ENCODE results near the gene OR10H4.
"Not testable (repeated sequence)": the region's sequence is repeated elsewhere in the genome, so short reads cannot be mapped to it uniquely, and the experiment has no call there.

OR10H4 gene

DNA sequence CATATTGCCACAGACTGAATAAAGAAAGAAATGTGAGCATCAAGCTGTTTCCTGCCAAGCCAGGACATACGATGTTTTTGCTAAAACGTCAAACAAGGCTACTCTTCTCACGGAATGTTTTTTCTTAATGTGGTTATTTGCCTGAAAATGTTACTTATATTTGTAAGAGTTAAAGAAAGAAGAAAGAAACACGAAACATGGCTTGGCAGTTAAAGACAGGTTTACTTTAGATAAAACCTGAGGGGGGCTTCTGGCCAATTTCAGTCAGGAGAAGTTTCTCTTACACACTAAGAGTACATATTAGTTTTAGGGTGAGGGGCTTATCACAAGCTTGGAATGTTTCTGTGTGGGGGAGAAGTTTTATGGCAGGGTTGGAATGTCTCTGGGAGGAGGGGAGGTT lies 4.4 kb upstream of the OR10H4 start:
- DNase-seq, result no peak

DNA sequence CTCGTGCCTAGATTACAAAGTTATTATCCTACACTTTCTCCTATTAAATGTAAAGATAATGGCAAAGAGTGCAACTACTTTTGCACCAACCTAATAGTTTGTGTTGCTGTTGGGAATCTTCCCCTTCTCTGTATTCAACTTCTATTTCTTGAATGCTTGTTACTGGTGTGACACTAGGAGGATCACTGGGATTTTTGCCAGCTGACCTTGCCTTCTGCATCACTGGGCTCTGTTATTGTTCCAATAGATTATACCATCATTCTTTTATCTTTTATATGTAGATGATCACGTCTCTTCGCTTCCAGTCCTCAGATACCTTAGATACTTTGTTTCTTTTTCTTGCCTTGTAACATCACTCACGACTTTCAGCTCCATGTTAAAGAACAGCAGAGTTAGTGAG lies 3.5 kb upstream of the OR10H4 start:
- DNase-seq, result no peak

GRCh38 chr19:15954820-15955219 lies 6.0 kb downstream of the OR10H4 start:
- DNase-seq, result no peak

DNA sequence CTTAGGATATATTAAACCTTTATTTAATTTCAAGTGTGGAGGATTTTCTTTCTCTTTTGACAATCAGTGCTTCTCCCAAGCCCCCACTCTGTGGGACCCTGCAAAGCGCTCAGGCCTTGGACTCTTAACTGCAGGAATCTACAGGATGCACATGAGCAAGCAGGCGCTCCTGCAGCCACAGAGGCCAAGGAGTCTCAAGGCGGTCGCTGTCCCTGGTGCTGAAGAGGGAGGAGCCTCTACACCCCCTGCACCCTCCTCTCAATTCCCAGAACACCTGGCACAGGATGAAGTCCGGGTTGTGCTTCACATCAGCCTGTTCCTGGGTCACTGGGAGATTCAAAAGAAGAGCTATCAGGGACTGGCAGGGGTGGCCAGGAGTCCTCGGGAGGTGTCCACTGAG lies 13.5 kb downstream of the OR10H4 start:
- DNase-seq, result peak; percentile 13

GRCh38 chr19:15964231-15964630 lies 15.4 kb downstream of the OR10H4 start:
- DNase-seq, result no peak

DNA sequence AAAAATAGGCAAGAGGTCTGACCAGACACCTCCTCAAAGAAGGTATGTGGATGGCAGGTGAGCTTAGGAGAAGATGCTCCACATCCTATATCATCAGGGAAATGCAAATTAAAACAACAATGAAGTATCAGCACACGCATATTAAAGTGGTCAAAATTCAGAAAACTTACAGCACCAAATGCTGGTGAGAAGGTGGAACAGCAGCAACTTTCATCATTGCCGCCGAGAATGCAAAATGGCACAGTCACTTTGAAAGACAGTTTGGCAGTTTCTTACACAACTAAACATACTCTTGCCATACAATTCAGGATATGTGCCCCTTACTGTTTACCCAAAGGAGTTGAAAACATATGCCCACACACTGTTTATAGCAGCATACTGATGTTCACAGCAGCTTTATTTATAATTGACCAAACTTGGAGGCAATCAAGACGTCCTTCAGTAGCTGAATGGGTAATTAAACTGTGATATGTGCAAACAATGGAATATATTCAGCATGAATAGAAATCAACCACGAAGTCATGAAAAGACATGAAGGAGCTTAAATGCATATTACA lies 22.5 kb downstream of the OR10H4 start:
- no peak for DNase-seq

- not testable (repeated sequence) for DNase-seq
Observed at GRCh38 chr19:15972043-15972442, 23.2 kb downstream of the OR10H4 start.

GRCh38 chr19:15974856-15975255 lies 26.0 kb downstream of the OR10H4 start:
- DNase-seq, result no peak

DNA sequence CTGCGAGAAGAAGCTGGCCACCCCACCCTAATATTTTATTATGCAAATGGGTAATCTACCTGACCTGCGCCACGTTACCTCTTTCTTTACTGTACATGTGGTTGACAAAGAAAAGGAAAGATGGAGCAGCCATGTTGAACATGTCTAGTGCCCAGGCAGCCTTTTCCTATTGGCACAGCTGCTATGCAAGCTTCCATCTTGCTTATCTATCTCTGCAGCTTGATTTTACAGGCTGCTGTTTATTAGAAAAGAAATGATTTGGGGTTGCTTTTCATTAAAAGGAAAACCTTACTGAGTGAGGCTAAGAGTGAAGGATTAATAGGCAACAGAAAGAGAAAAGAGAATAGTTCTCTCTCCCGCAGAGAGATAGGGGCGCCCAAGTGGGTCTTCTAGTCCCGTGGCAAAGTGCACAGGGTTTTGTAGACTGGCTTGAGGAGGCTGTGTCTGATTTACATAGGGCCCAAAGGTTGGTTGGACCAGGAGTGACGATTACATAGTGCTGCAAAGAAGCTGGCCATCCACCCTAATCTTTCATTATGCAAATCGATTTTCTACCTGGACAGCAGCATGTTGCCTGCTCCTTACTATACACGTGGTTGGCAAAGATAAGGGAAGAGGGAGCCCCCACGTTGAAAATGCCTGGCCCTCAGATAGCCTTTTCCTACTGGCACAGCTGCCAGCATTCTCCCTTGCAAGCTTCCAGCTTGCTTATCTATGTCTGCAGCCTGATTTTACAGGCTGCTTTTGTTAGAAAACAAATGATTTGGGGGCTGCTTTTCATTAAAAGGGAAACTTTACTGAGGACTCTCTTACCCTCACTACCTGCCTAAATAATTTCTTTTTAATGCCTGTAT lies 28.3 kb downstream of the OR10H4 start:
- no peak for DNase-seq

DNA sequence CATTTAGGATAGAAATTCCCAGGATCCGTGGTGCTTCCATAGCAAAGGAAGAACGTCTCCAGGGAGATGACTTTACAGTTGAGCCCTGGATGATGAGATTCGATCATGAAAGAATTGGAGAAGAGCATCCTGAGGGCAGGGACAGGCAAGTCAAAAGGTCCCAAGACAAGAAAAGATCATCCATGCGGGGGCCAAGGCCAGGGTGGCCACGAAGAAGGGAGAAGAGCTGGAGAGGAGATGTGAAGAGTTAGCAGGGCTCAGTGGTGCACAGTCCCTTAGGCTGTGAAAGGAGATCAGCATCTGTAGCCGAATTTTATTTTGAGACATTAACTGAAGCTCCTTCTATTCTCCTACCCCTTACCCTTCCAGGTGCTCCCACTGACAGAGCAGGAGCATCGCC lies 28.9 kb downstream of the OR10H4 start:
- no peak for DNase-seq

- DNase-seq, result no peak
Observed at GRCh38 chr19:15979293-15979692, 30.5 kb downstream of the OR10H4 start.

GRCh38 chr19:15985831-15986230 lies 37.0 kb downstream of the OR10H4 start:
- not testable (repeated sequence) for DNase-seq

DNA sequence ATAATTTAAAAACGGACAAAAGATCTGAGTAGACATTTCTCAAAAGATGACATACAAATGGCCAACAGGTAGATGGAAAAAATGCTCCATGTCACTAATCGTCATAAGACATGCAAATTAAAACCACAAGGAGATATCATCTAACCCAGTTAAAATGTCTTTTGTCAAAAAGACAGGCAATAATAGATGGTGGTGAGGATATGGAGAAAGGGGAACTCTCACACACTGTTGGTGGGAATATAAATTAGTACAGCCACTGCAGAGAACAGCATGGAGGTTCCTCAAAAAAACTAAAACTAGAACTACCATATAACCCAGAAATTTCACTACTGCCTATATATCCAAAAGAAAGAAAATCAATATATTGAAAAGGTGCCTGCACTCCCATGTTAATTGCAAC lies 37.9 kb downstream of the OR10H4 start:
- no peak for DNase-seq

DNA sequence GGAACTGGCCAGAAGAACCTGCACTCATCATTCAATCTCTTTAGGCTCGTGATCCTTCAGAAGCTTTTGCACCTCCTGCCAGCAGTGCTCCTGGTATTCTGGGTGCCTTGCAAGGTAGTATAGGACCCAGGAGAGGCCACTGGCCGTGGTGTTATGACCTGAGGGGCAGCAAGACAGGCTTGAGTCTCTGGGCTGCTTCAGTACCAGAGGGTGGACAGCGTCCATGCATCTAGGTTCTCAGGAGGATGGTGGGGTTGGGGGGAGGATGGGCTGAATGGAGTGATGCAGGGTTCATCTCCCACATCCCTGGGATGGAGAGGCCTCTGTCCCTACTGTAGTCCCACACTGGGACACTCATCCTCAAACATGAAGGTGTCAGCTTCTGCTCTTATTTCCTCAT lies 41.1 kb downstream of the OR10H4 start:
- no peak for DNase-seq

DNA sequence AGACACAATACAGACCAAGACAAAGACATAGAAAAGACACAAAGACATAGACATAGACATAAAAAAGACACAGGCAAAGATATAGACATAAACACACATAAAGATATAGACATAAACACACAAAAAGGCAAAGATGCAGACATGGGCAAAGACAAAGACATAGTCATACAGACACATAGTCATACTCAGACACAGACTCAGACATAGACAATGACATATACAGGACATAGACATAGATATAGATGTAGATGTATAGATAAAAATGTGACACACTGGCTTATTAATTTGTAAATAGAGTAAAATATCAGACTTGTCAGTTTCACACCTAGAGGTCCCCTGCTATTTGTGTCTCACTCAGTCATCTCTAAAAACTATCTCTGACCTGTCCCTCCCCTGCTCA lies 42.8 kb downstream of the OR10H4 start:
- no peak for DNase-seq

DNA sequence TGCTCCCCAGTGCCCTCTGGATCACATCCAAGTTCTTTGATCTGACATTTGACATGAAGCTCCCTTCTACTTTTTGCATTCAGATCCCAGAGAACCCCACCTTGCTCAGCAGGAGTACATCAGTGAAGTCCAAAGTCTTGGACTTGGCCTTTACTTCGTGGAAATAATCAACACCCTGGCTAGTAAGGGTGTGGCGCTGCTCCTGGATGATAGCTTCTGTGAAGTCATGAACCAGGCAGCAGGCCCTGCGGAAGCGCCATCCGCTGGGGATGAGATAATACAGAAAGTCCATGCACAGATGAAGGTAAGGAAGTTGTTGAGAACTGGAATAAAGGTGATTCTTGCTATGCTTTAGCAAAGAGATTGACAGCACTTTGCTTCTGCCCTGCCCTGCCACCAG lies 43.2 kb downstream of the OR10H4 start:
- DNase-seq, result no peak

DNA sequence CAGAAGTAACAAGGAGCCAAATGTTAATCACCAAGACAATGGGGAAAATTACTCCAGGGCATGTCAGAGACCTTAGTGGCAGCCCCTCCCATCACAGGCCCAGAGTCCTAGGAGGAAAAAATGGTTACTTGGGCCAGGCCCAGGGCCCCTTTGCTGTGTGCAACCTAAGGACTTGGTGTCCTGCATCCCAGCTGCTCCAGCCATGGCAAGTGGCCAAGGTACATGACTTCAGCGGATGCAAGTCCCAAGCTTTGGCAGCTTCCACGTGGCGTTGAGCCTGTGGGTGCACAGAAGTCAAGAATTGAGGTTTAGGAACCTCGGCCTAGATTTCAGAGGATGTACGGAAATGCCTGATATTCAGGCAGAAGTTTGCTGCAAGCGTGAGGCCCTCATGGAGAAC lies 46.7 kb downstream of the OR10H4 start:
- no peak for DNase-seq

GRCh38 chr19:15998166-15998565 lies 49.4 kb downstream of the OR10H4 start:
- no peak for DNase-seq
